ENCODE results near the gene TIMD4. TPM values are rescaled to one million over a fixed set of nuclear protein-coding genes. Genes with fewer than 3 reads are reported as not detected.

Gene TIMD4
- total and polyA plus RNA-seq, 2 of the 13 experiments (the other 11 are each of a cell fraction or from before 2014, with no cell fraction given): 0.50 TPM; not detected in 1

- TF ChIP-seq ZNF546 (CRISPR knock-in tag; conservative IDR thresholded peaks at IDR 0.05): no peak
- no peak for TF ChIP-seq ZNF766 (CRISPR knock-in tag; IDR thresholded peaks at IDR 0.05; ENCODE audit: borderline replicate concordance)
- no peak for TF ChIP-seq TBL1XR1 (IDR thresholded peaks at IDR 0.05; ENCODE audit: borderline replicate concordance, low read length, partially characterized antibody)
- TF ChIP-seq CTCF (CRISPR knock-in tag; IDR thresholded peaks at IDR 0.05): no peak
- no peak for TF ChIP-seq ARID5B (CRISPR knock-in tag; IDR thresholded peaks at IDR 0.05)
- no peak for TF ChIP-seq ZFP36 (IDR thresholded peaks at IDR 0.05; ENCODE audit: borderline replicate concordance, low read depth, low read length, partially characterized antibody)
- no peak for TF ChIP-seq RORA (CRISPR knock-in tag; IDR thresholded peaks at IDR 0.05)
Observed at GRCh38 chr5:157004893-157005551, 42.0 kb upstream of the TIMD4 start (continued).
